OCI-LY7 (cell line): Measurements from ENCODE around the gene PRDM7. TPM values are rescaled to one million over a fixed set of nuclear protein-coding genes. Genes with fewer than 3 reads are reported as not detected.

Source experiments
- BruUV-seq: library from RNA; stranded (reverse); fragments of 400-500 nt; replicated peaks from 2 replicates; lab custom pipeline; 2021; lab: Mats Ljungman, UMichigan
- CTCF ChIA-PET: fragments of 300-600 bp; sonication (Branson Sonifier 250); formaldehyde crosslinking; loops from one replicate; lab custom pipeline; 2022; ENCODE audit warnings: antibody characterized with exemption; ENCODE audit not compliant: unreplicated experiment; lab: Charles Lee
- POLR2A ChIA-PET: fragments of 300-600 bp; sonication (Branson Sonifier 250); formaldehyde crosslinking; loops from one replicate; lab custom pipeline; 2022; ENCODE audit warnings: antibody characterized with exemption; lab: Charles Lee
- DNase-seq: peaks from one replicate; pipeline ENCODE4 v3.0.0-alpha.2; 2015; ENCODE audit warnings: low spot score
- H2AFZ ChIP-seq: fragments of 200-600 bp; sonication (generic), shearing (Covaris generic); 2 replicates; pipeline ENCODE4 v1.6.1; 2014; ENCODE audit warnings: mild to moderate bottlenecking, antibody characterized with exemption, low read length, moderate library complexity
- H3K27ac ChIP-seq: fragments of 200-600 bp; sonication (generic); 2 replicates; pipeline ENCODE4 v1.5.1; 2014; ENCODE audit warnings: mixed run types, low read depth, mild to moderate bottlenecking, moderate library complexity, low read length, inconsistent platforms; ENCODE audit not compliant: poor library complexity, severe bottlenecking
- H3K36me3 ChIP-seq: fragments of 200-600 bp; sonication (generic); 2 replicates; pipeline ENCODE4 v1.6.1; 2014; ENCODE audit warnings: mild to moderate bottlenecking, antibody characterized with exemption, low read length, moderate library complexity, mixed read lengths; ENCODE audit not compliant: insufficient read depth
- H3K4me1 ChIP-seq: fragments of 200-600 bp; sonication (generic); 2 replicates; pipeline ENCODE4 v1.5.1; 2014; ENCODE audit warnings: mild to moderate bottlenecking, low read length; ENCODE audit not compliant: insufficient read depth, poor library complexity, severe bottlenecking
- H3K4me2 ChIP-seq: fragments of 200-600 bp; sonication (generic); 2 replicates; pipeline ENCODE4 v1.6.1; 2014; ENCODE audit warnings: mild to moderate bottlenecking, low read length
- H3K4me3 ChIP-seq: fragments of 200-600 bp; sonication (generic); 2 replicates; pipeline ENCODE4 v1.5.1; 2014; ENCODE audit warnings: mild to moderate bottlenecking, low read depth, low read length; ENCODE audit not compliant: poor library complexity, severe bottlenecking
- H3K79me2 ChIP-seq: fragments of 200-600 bp; sonication (generic); 2 replicates; pipeline ENCODE4 v1.6.1; 2016; ENCODE audit warnings: low read depth, mild to moderate bottlenecking, low read length, moderate library complexity, mixed read lengths; ENCODE audit not compliant: insufficient read depth
- H3K9me2 ChIP-seq: fragments of 200-600 bp; sonication (generic); 2 replicates; pipeline ENCODE4 v1.6.1; 2016; ENCODE audit warnings: mild to moderate bottlenecking, low read length, mixed read lengths; ENCODE audit not compliant: insufficient read depth
- H3K9me3 ChIP-seq: fragments of 200-600 bp; sonication (generic); 2 replicates; pipeline ENCODE4 v1.6.1; 2014; ENCODE audit warnings: mild to moderate bottlenecking, mixed run types, low read length, mixed read lengths
- H4K20me1 ChIP-seq: fragments of 200-600 bp; sonication (generic); 2 replicates; pipeline ENCODE4 v1.6.1; 2014; ENCODE audit warnings: mild to moderate bottlenecking, antibody characterized with exemption, low read length, moderate library complexity, mixed read lengths; ENCODE audit not compliant: insufficient read depth
- CTCF ChIP-seq: fragments of 200-600 bp; sonication (generic); conservative IDR thresholded peaks from 2 replicates; pipeline ENCODE4 v1.5.1; 2014; ENCODE audit warnings: mild to moderate bottlenecking, antibody characterized with exemption, low read length, moderate library complexity, mixed read lengths
- EZH2phosphoT487 ChIP-seq: fragments of 200-600 bp; sonication (generic); IDR thresholded peaks from 2 replicates; pipeline ENCODE4 v1.6.1; 2018; ENCODE audit warnings: low read depth, borderline replicate concordance, mild to moderate bottlenecking, mixed run types, antibody characterized with exemption, low read length, moderate library complexity, mixed read lengths
- intact Hi-C: fragments of 100-400 bp; cut with micrococcal nuclease; formaldehyde crosslinking; loops from one replicate; pipeline ENCODE4 v1.10.0; 2022; ENCODE audit not compliant: unreplicated experiment
- total RNA-seq, 2 experiments: library from RNA; depleted of rRNA in 1 of 2; stranded (reverse); fragments of >200 nt in 1 of 2; shearing (Covaris generic) in 1 of 2; gene quantifications; 2 replicates each; pipeline ENCODE4 v1.2.3, GENCODE V29; 2014 to 2022

Gene PRDM7
- total RNA-seq, 2 experiments from 2014 or later = not detected

DNA sequence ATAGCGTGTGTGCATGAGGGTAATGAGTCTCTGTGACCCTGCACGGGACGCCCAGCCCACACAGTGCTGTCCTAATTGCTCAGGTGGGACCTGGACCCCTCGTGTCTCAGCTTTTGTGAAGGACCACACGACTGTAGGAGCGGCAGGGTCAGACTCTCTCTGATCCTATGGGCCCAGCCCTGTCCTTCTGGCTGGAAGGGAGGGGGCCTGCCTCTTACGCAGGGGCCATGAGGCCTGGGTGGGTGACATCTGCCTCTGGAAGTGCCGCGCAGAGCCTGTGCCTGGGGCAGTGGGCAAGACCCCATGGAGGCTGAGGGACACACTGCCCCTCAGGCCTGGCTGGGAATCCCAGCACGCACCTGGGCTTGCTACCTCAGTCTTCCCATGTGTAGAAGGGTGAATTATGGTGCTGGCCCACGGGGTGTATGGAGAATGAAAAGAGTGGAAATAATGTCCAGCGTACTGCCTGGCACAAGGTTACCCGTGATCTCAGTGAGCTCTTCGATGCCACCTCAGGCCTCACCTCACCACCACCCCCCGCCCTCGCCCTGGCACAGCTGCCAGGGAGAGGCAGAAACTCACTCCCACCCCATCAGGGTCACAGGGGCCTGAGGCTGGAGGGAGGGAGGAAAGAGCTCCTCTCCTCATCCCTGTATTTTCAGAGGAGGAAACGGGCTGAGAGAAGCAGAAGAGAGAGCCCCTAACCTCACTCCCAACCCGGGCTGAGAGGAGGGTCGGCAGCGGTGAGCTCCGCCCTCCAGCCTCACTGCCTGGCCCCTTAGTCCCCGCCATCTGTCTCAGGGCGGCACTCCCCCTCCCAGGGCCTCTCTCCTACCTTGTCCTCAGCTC, 30.8 kb downstream of the PRDM7 start:
- TF ChIP-seq EZH2phosphoT487 (no peak), CTCF (no peak)
- POLR2A ChIA-PET = no interaction called here
- H2AFZ ChIP-seq = no peak overlapping the region

DNA sequence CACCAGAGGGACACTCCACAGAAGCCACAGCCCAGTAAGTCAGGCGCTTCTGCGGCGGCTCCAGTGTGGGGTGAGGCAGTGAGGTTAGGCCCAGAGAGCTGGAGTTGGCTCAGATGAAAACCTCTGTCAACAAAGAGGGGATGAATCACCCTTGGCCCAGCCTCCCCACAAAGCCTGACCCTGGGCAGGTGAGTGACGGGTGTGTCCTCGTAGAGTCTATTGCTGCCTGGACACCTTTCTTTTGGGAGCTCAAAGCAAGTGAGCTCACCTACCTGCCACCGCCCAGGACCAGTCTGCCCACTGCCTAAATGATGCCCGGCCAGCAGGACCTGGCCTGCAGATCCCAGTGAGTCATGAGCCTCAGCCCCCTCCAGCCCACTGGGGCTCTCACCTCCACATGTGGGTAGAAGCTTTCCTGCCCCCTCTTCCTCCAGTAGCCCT, 33.0 kb downstream of the PRDM7 start:
- no peak for DNase-seq
- H4K20me1 ChIP-seq = no peaks in the 10 kb centered on the region
- no peaks in the 10 kb centered on the region for H3K4me1 ChIP-seq
- BruUV-seq = no TSS peak
- intact Hi-C loops = no loop called here
- H3K79me2 ChIP-seq = no peaks in the 10 kb centered on the region
- H3K9me2 ChIP-seq = no peaks in the 10 kb centered on the region
- no peak for TF ChIP-seq CTCF
- TF ChIP-seq EZH2phosphoT487 = no peak
- no peaks in the 10 kb centered on the region for H3K9me3 ChIP-seq
- no peaks in the 10 kb centered on the region for H3K36me3 ChIP-seq
- H2AFZ ChIP-seq = no peak overlapping the region
- H3K4me3 ChIP-seq = no peak overlapping the region
- ChIA-PET CTCF (no interaction called here), POLR2A (no interaction called here)
- no peak overlapping the region for H3K27ac ChIP-seq
- H3K4me2 ChIP-seq = no peak overlapping the region

More for the DNA sequence above, 30.8 kb downstream of the PRDM7 start:
- Histone ChIP-seq H3K9me3 (no peaks in the 10 kb centered on the region), H3K4me2 (no peak overlapping the region), H3K27ac (no peak overlapping the region), H3K36me3 (no peaks in the 10 kb centered on the region), H4K20me1 (no peaks in the 10 kb centered on the region), H3K4me3 (no peak overlapping the region), H3K79me2 (no peaks in the 10 kb centered on the region), H3K9me2 (no peaks in the 10 kb centered on the region), H3K4me1 (no peaks in the 10 kb centered on the region)
- CTCF ChIA-PET = no interaction called here
- DNase-seq = no peak
- no TSS peak for BruUV-seq
- intact Hi-C loops = no loop called here

- intact Hi-C loops = no loop called here
Measured at GRCh38 chr16:90043526-90043925, 33.6 kb downstream of the PRDM7 start.

More at GRCh38 chr16:90043526-90043925, 33.6 kb downstream of the PRDM7 start:
- no peak for DNase-seq
- H2AFZ ChIP-seq = no peak overlapping the region
- no peak overlapping the region for H3K27ac ChIP-seq
- H3K9me2 ChIP-seq = no peaks in the 10 kb centered on the region
- POLR2A ChIA-PET = interaction anchor here (0.6 kb wide), 1 partner anchor 250 kb away, joined by 3 read pairs; no protein-coding TSS in a partner anchor
- no peaks in the 10 kb centered on the region for H3K4me1 ChIP-seq
- no peaks in the 10 kb centered on the region for H4K20me1 ChIP-seq
- H3K79me2 ChIP-seq = no peaks in the 10 kb centered on the region
- no peak for TF ChIP-seq EZH2phosphoT487
- TF ChIP-seq CTCF = no peak
- no peak overlapping the region for H3K4me2 ChIP-seq
- no peaks in the 10 kb centered on the region for H3K9me3 ChIP-seq
- H3K4me3 ChIP-seq = no peak overlapping the region
- CTCF ChIA-PET = no interaction called here
- BruUV-seq = no TSS peak
- no peaks in the 10 kb centered on the region for H3K36me3 ChIP-seq
